PFSK-1 (cell line): Measurements from ENCODE around the gene MRPS18A.

Source experiments
- FOXP2 ChIP-seq: optimal IDR thresholded peaks from 2 replicates; pipeline ENCODE3; 2011; ENCODE audit warnings: borderline replicate concordance, control low read depth, inconsistent platforms; ENCODE audit not compliant: insufficient read depth; ENCODE audit errors: extremely low read length, extremely low read depth
- POLR2AphosphoS5 ChIP-seq: IDR thresholded peaks from 2 replicates; pipeline ENCODE4 v1.6.1; 2012; ENCODE audit warnings: low read depth, mild to moderate bottlenecking, control low read depth, low read length, moderate library complexity
- REST ChIP-seq, 2 experiments: IDR thresholded peaks; 2 replicates each; pipeline versions ENCODE4 v1.6.1 to v1.8.0; 2011 to 2012; ENCODE audit warnings: low read depth in 2 of 2, low read length in 2 of 2, control low read depth in 1 of 2, inconsistent platforms in 1 of 2, mild to moderate bottlenecking in 1 of 2, moderate library complexity in 1 of 2; ENCODE audit not compliant: insufficient read depth in 1 of 2
- SIN3A ChIP-seq: IDR thresholded peaks from 2 replicates; pipeline ENCODE4 v1.6.1; 2012; ENCODE audit warnings: mild to moderate bottlenecking, low read length, moderate library complexity, borderline replicate concordance; ENCODE audit not compliant: insufficient read depth
- TAF1 ChIP-seq: IDR thresholded peaks from 2 replicates; pipeline ENCODE4 v1.6.1; 2012; ENCODE audit warnings: low read length, control low read depth, borderline replicate concordance; ENCODE audit not compliant: insufficient read depth

- TF ChIP-seq SIN3A (no peak), REST (IDR thresholded peaks at IDR 0.05; ENCODE audit: insufficient read depth in 1 of 2, low read depth in 2 of 2, low read length in 2 of 2) (no peak), POLR2AphosphoS5 (no peak), TAF1 (no peak), FOXP2 (no peak)
Measured at GRCh38 chr6:43727634-43728033, 40.0 kb upstream of the MRPS18A start.
